H1 (cell line): ENCODE results near the gene SHISA6. TPM values are rescaled to one million over a fixed set of nuclear protein-coding genes. Genes with fewer than 3 reads are reported as not detected.
A peak's percentile ranks its signal among the peaks of the same experiment; 100 is the strongest.

ENCODE experiments used
- CTCF ChIA-PET: fragments of 300-600 bp; sonication (Branson Sonifier 250); formaldehyde crosslinking; loops from one replicate; lab custom pipeline; 2021; ENCODE audit not compliant: partially characterized antibody; lab: Charles Lee
- POLR2A ChIA-PET: fragments of 300-600 bp; sonication (Branson Sonifier 250); formaldehyde crosslinking; loops from one replicate; lab custom pipeline; 2021; ENCODE audit warnings: inconsistent platforms; ENCODE audit not compliant: partially characterized antibody; lab: Charles Lee
- DNase-seq, 2 experiments: peaks; one replicate each; pipeline versions ENCODE4 v3.0.0 to v3.0.0-alpha.2; 2010 to 2022; ENCODE audit warnings: low spot score in 2 of 2, low read depth in 1 of 2, mixed read lengths in 1 of 2
- FAIRE-seq: peaks from 2 replicates; lab custom pipeline; 2011; peaks lifted over from hg19 to GRCh38; lab: Jason Lieb, UNC
- H2AFZ ChIP-seq: 2 replicates; pipeline ENCODE4 v1.8.1; 2012; ENCODE audit warnings: low read length, inconsistent platforms
- H2AK5ac ChIP-seq: 2 replicates; pipeline ENCODE4 v1.6.1; 2013; ENCODE audit warnings: low read depth, low read length
- H2BK120ac ChIP-seq: replicated peaks from 2 replicates; pipeline ENCODE3; 2013; ENCODE audit warnings: low read depth, low read length, inconsistent platforms
- H2BK12ac ChIP-seq: 2 replicates; pipeline ENCODE4 v1.6.1; 2013; ENCODE audit warnings: low read depth, low read length
- H2BK15ac ChIP-seq: 2 replicates; pipeline ENCODE4 v1.6.1; 2013; ENCODE audit warnings: low read length
- H2BK20ac ChIP-seq: 2 replicates; pipeline ENCODE4 v1.6.1; 2013; ENCODE audit warnings: low read length
- H2BK5ac ChIP-seq: 2 replicates; pipeline ENCODE4 v1.6.1; 2013; ENCODE audit warnings: low read depth, low read length
- H3K14ac ChIP-seq: 2 replicates; pipeline ENCODE4 v1.6.1; 2013; ENCODE audit warnings: inconsistent platforms; ENCODE audit not compliant: insufficient read length
- H3K18ac ChIP-seq: 2 replicates; pipeline ENCODE4 v1.6.1; 2013; ENCODE audit warnings: low read length; ENCODE audit errors: extremely low read depth
- H3K23ac ChIP-seq: 2 replicates; pipeline ENCODE4 v1.6.1; 2013; ENCODE audit warnings: inconsistent platforms; ENCODE audit not compliant: insufficient read length
- H3K23me2 ChIP-seq: 2 replicates; pipeline ENCODE4 v1.6.1; 2013; ENCODE audit warnings: low read depth, low read length
- H3K27ac ChIP-seq: 2 replicates; pipeline ENCODE4 v1.6.1; 2011; ENCODE audit warnings: low read depth, low read length, inconsistent platforms
- H3K27me3 ChIP-seq, 4 experiments: replicated peaks in 1 of 4; 1 replicate in 1 of 4; 2 replicates in 3 of 4; pipeline versions ENCODE4 v1.6.1 to v1.8.1; 2011 to 2013; ENCODE audit warnings: low read length in 3 of 4, mild to moderate bottlenecking in 3 of 4, inconsistent platforms in 2 of 4, mixed read lengths in 2 of 4, moderate library complexity in 1 of 4; ENCODE audit not compliant: control insufficient read depth in 3 of 4, insufficient read depth in 3 of 4; ENCODE audit errors: extremely low read depth in 1 of 4
- H3K36me3 ChIP-seq, 4 experiments: 2 replicates each; pipeline versions ENCODE4 v1.6.1 to v1.8.1; 2011 to 2013; ENCODE audit warnings: mild to moderate bottlenecking in 4 of 4, low read length in 3 of 4, moderate library complexity in 2 of 4, control low read depth in 1 of 4, inconsistent platforms in 1 of 4; ENCODE audit not compliant: insufficient read depth in 4 of 4, control insufficient read depth in 2 of 4
- H3K4ac ChIP-seq: replicated peaks from 2 replicates; pipeline ENCODE3; 2013; ENCODE audit warnings: low read length, low read depth, mixed read lengths, inconsistent platforms; ENCODE audit not compliant: insufficient read length
- H3K4me1 ChIP-seq, 4 experiments: replicated peaks in 1 of 4; 1 replicate in 1 of 4; 2 replicates in 3 of 4; pipeline versions ENCODE4 v1.6.1 to v1.8.1; 2011 to 2013; ENCODE audit warnings: low read length in 3 of 4, inconsistent platforms in 2 of 4, mixed read lengths in 1 of 4; ENCODE audit not compliant: insufficient read depth in 4 of 4, control insufficient read depth in 3 of 4
- H3K4me2 ChIP-seq, 2 experiments: 2 replicates each; pipeline versions ENCODE4 v1.6.1 to v1.8.1; 2011 to 2013; ENCODE audit warnings: low read depth in 2 of 2, low read length in 2 of 2, control low read depth in 1 of 2, inconsistent platforms in 1 of 2, mild to moderate bottlenecking in 1 of 2; ENCODE audit not compliant: insufficient read depth in 1 of 2
- H3K4me3 ChIP-seq, 4 experiments: fragments of 200-600, 300-600 bp in 1 of 4; sonication (generic), shearing (Covaris generic), sonication (Bioruptor Twin) in 1 of 4; 2 replicates each; pipeline versions ENCODE4 v1.5.1 to v1.8.1; 2011 to 2016; ENCODE audit warnings: low read length in 4 of 4, low read depth in 3 of 4, control low read depth in 2 of 4, inconsistent platforms in 2 of 4, mild to moderate bottlenecking in 2 of 4, mixed read lengths in 1 of 4, moderate library complexity in 1 of 4; ENCODE audit not compliant: insufficient read depth in 2 of 4; ENCODE audit errors: extremely low read depth in 1 of 4
- H3K56ac ChIP-seq: replicated peaks from 2 replicates; pipeline ENCODE3; 2013; ENCODE audit warnings: low read depth, mild to moderate bottlenecking, mixed read lengths, low read length, inconsistent platforms; ENCODE audit not compliant: insufficient read length
- H3K79me1 ChIP-seq: 2 replicates; pipeline ENCODE4 v1.6.1; 2013; ENCODE audit warnings: low read depth, low read length, control low read depth
- H3K79me2 ChIP-seq, 2 experiments: 2 replicates each; pipeline versions ENCODE4 v1.6.1 to v1.8.1; 2012 to 2013; ENCODE audit warnings: low read length in 2 of 2, mild to moderate bottlenecking in 2 of 2, inconsistent platforms in 1 of 2; ENCODE audit not compliant: insufficient read depth in 2 of 2, control insufficient read depth in 1 of 2
- H3K9ac ChIP-seq, 4 experiments: replicated peaks in 1 of 4; 1 replicate in 1 of 4; 2 replicates in 3 of 4; pipeline versions ENCODE4 v1.6.1 to v1.8.1; 2011 to 2013; ENCODE audit warnings: low read depth in 3 of 4, low read length in 3 of 4, control low read depth in 2 of 4, mild to moderate bottlenecking in 2 of 4, moderate library complexity in 2 of 4, inconsistent platforms in 1 of 4; ENCODE audit errors: extremely low read depth in 1 of 4
- H3K9me3 ChIP-seq, 2 experiments: 2 replicates each; pipeline versions ENCODE4 v1.6.1 to v1.8.1; 2012 to 2013; ENCODE audit warnings: mild to moderate bottlenecking in 2 of 2, moderate library complexity in 2 of 2, control low read depth in 1 of 2, inconsistent platforms in 1 of 2, low read depth in 1 of 2, low read length in 1 of 2, mixed read lengths in 1 of 2; ENCODE audit not compliant: insufficient read depth in 2 of 2
- H4K20me1 ChIP-seq, 2 experiments: replicated peaks in 1 of 2; 2 replicates each; pipeline versions ENCODE3 to v1.8.1; 2011 to 2013; ENCODE audit warnings: inconsistent platforms in 2 of 2, low read length in 2 of 2, mild to moderate bottlenecking in 1 of 2; ENCODE audit not compliant: insufficient read depth in 2 of 2, control insufficient read depth in 1 of 2
- H4K5ac ChIP-seq: 2 replicates; pipeline ENCODE4 v1.6.1; 2013; ENCODE audit warnings: low read length, low read depth, mixed read lengths, inconsistent platforms; ENCODE audit not compliant: insufficient read length
- H4K8ac ChIP-seq: 2 replicates; pipeline ENCODE4 v1.8.0; 2013; ENCODE audit warnings: mild to moderate bottlenecking, moderate library complexity, low read length, inconsistent platforms; ENCODE audit not compliant: insufficient read depth; ENCODE audit errors: extremely low read depth
- H4K91ac ChIP-seq: replicated peaks from 2 replicates; pipeline ENCODE3; 2013; ENCODE audit warnings: low read length, mixed read lengths, inconsistent platforms; ENCODE audit not compliant: insufficient read length
- ASH2L ChIP-seq: fragments of 200-600, 300-600 bp; sonication (generic); IDR thresholded peaks from one replicate; pipeline ENCODE4 v1.7.1; 2017; ENCODE audit warnings: low read length
- CBX5 ChIP-seq: fragments of 300-800, 300-1000 bp; sonication (generic); IDR thresholded peaks from 2 replicates; pipeline ENCODE4 v1.7.1; 2016; ENCODE audit warnings: antibody characterized with exemption, low read length, low read depth
- CEBPB ChIP-seq: IDR thresholded peaks from 2 replicates; pipeline ENCODE4 v1.6.1; 2012; ENCODE audit warnings: low read depth, low read length
- CREB1 ChIP-seq: IDR thresholded peaks from 2 replicates; pipeline ENCODE4 v1.6.1; 2012; ENCODE audit warnings: inconsistent platforms
- EP300 ChIP-seq, 2 experiments: IDR thresholded peaks; 1 replicate in 1 of 2; 2 replicates in 1 of 2; pipeline ENCODE4 v1.6.1; 2011 to 2012; ENCODE audit warnings: low read depth in 2 of 2, low read length in 2 of 2, mild to moderate bottlenecking in 2 of 2, borderline replicate concordance in 1 of 2, inconsistent platforms in 1 of 2, moderate library complexity in 1 of 2
- HDAC2 ChIP-seq, 2 experiments: fragments of 300-600 bp in 1 of 2; sonication (generic) in 1 of 2; IDR thresholded peaks; 2 replicates each; pipeline ENCODE4 v1.6.1; 2011 to 2012; ENCODE audit warnings: low read depth in 2 of 2, low read length in 2 of 2, mild to moderate bottlenecking in 2 of 2, moderate library complexity in 2 of 2, borderline replicate concordance in 1 of 2, inconsistent platforms in 1 of 2
- JUND ChIP-seq: IDR thresholded peaks from 2 replicates; pipeline ENCODE4 v1.6.1; 2011; ENCODE audit warnings: mild to moderate bottlenecking, improper control_type of control experiment, low read length
- KDM5A ChIP-seq: fragments of 200-600 bp; IDR thresholded peaks from 2 replicates; pipeline ENCODE4 v1.7.1; 2012; ENCODE audit warnings: mild to moderate bottlenecking, low read length, inconsistent platforms, mixed read lengths
- PHF8 ChIP-seq: fragments of 200-600 bp; sonication (generic); conservative IDR thresholded peaks from 2 replicates; pipeline ENCODE4 v1.7.1; 2012; ENCODE audit warnings: low read depth, mild to moderate bottlenecking, inconsistent platforms, low read length, moderate library complexity
- POLR2AphosphoS5 ChIP-seq: IDR thresholded peaks from 2 replicates; pipeline ENCODE4 v1.6.1; 2011; ENCODE audit warnings: low read depth, low read length
- SAP30 ChIP-seq: fragments of 300-600 bp; sonication (generic); IDR thresholded peaks from 2 replicates; pipeline ENCODE4 v1.7.1; 2012; ENCODE audit warnings: low read length, moderate library complexity, mild to moderate bottlenecking, inconsistent platforms; ENCODE audit not compliant: insufficient read depth, insufficient replicate concordance
- SP1 ChIP-seq: IDR thresholded peaks from 2 replicates; pipeline ENCODE4 v1.6.1; 2011; ENCODE audit warnings: low read depth, low read length
- SP4 ChIP-seq: IDR thresholded peaks from 2 replicates; pipeline ENCODE4 v1.6.1; 2012; ENCODE audit warnings: low read length, inconsistent platforms
- TBP ChIP-seq: IDR thresholded peaks from 2 replicates; pipeline ENCODE4 v1.6.1; 2011; ENCODE audit warnings: low read depth, low read length, improper control_type of control experiment
- TEAD4 ChIP-seq: IDR thresholded peaks from 2 replicates; pipeline ENCODE4 v1.6.1; 2012; ENCODE audit warnings: low read depth, low read length, inconsistent platforms, mixed read lengths
- ZNF274 ChIP-seq: IDR thresholded peaks from 2 replicates; pipeline ENCODE4 v1.7.0; 2012; ENCODE audit warnings: low read length, borderline replicate concordance; ENCODE audit errors: extremely low read depth
- WGBS, 2 experiments: shearing (Covaris generic) in 1 of 2; methylation state at CpG; one replicate each; pipeline versions ENCODE4 v1.1.6 to v1.1.7; 2013 to 2015; ENCODE audit warnings: low lambda C conversion rate in 2 of 2, mixed read lengths in 2 of 2, inconsistent platforms in 1 of 2, low coverage in 1 of 2, missing lambda C conversion rate in 1 of 2; ENCODE audit not compliant: insufficient replicate concordance in 2 of 2, insufficient coverage in 1 of 2, insufficient read length in 1 of 2; ENCODE audit errors: extremely low coverage in 1 of 2, missing lambda C conversion rate in 1 of 2; 5-methylcytosine and 5-hydroxymethylcytosine counted together
- polyA plus RNA-seq, 7 experiments: library from polyadenylated mRNA; depleted of rRNA in 3 of 7; stranded (reverse) in 5 of 7; unstranded in 2 of 7; fragments of >200 nt in 5 of 7; fragments of 200-250 nt in 2 of 7; gene quantifications; 1 replicate in 5 of 7; 2 replicates in 1 of 7; 4 replicates in 1 of 7; pipeline versions ENCODE4 v1.2.1 to v1.2.3, GENCODE V29; 2011 to 2013; ENCODE audit warnings: missing spikeins in 2 of 7, mixed read lengths in 2 of 7
- total RNA-seq: library from RNA; stranded (reverse); fragmentation: NEBNext Ultra II Directional; extraction: Animal tissue kit (Norgen Biotek cat#: 25700); gene quantifications from 2 replicates; pipeline ENCODE4 v1.2.1, GENCODE V29; 2021

The SHISA6 gene
- total and polyA plus RNA-seq, 2 of the 8 experiments (the other 6 are each of a cell fraction or from before 2014, with no cell fraction given) = 2.9 to 4.8 TPM

GRCh38 chr17:11514565-11514964 is 273.6 kb downstream of the SHISA6 start:
- Histone ChIP-seq H3K4ac (no peak overlapping the region), H2AK5ac (no peak overlapping the region), H3K56ac (no peak overlapping the region), H2BK15ac (no peak overlapping the region), H2BK20ac (no peak overlapping the region), H3K4me3 (no peak overlapping the region), H4K8ac (no peak overlapping the region), H3K79me1 (no peaks in the 10 kb centered on the region), H3K9ac (no peak overlapping the region), H3K27ac (no peak overlapping the region), H3K4me1 (peaks cover 0 to 2% (median 0%) of the 10 kb centered on the region in 4 experiments; a peak in 1 of 7 replicates), H3K79me2 (no peaks in the 10 kb centered on the region), H2BK12ac (0 out of 2 replicates have a peak overlapping the region, but pooled peaks have one; percentile 17), H3K18ac (no peak overlapping the region), H3K23ac (no peak overlapping the region), H3K14ac (no peak overlapping the region), H3K4me2 (no peak overlapping the region), H3K27me3 (no peaks in the 10 kb centered on the region), H2BK120ac (no peak overlapping the region), H3K36me3 (no peaks in the 10 kb centered on the region), H2BK5ac (no peak overlapping the region)
- no peak for FAIRE-seq
- CTCF ChIA-PET = no interaction called here
- no peak for DNase-seq
- 76% methylated on average over 2 of the region's 2 CpGs; no CpG with 5 or more reads in 1 of the 2 experiments for WGBS, 2 experiments
- POLR2A ChIA-PET = no interaction called here
- TF ChIP-seq TBP (no peak), ASH2L (no peak), HDAC2 (IDR thresholded peaks at IDR 0.05; ENCODE audit: borderline replicate concordance in 1 of 2, low read depth in 2 of 2, low read length in 2 of 2) (no peak), PHF8 (no peak), CBX5 (no peak), POLR2AphosphoS5 (no peak), SP1 (no peak), ZNF274 (no peak), SAP30 (no peak), EP300 (IDR thresholded peaks at IDR 0.05; ENCODE audit: borderline replicate concordance in 1 of 2, low read depth in 2 of 2, low read length in 2 of 2) (no peak), SP4 (no peak), JUND (no peak), CREB1 (no peak), TEAD4 (no peak), CEBPB (no peak), KDM5A (no peak)
- TF ChIP-seq, all 59 proteins: peak for 0
- no peaks in the 10 kb centered on the region for H4K20me1 ChIP-seq
- H3K23me2 ChIP-seq = no peaks in the 10 kb centered on the region; the same call in 1 of the 2 replicates
- H3K9me3 ChIP-seq = no peaks in the 10 kb centered on the region
- H2AFZ ChIP-seq = no peak overlapping the region
- H4K5ac ChIP-seq = no peak overlapping the region
- no peak overlapping the region for H4K91ac ChIP-seq
